CD14-positive monocyte (primary cell): ENCODE data around the gene HOXD12. TPM values are rescaled to one million over a fixed set of nuclear protein-coding genes. Genes with fewer than 3 reads are reported as not detected.
A peak's percentile ranks its signal among the peaks of the same experiment; 100 is the strongest.

Experiments
- DNase-seq, 3 donors: peaks; one replicate each; pipeline ENCODE4 v3.0.0-alpha.2; 2011 to 2022
- H2AFZ ChIP-seq: 2 replicates; pipeline ENCODE4 v1.6.0; 2012; ENCODE audit warnings: mild to moderate bottlenecking, low read depth, low read length, inconsistent platforms; ENCODE audit not compliant: insufficient read depth, poor library complexity, severe bottlenecking
- H3K27ac ChIP-seq, 2 donors: 1 replicate in 1 of 2; 2 replicates in 1 of 2; pipeline ENCODE4 v1.5.1; 2012 to 2013; ENCODE audit warnings: low read length in 2 of 2, control low read depth in 1 of 2, inconsistent platforms in 1 of 2, low read depth in 1 of 2, mild to moderate bottlenecking in 1 of 2
- H3K27me3 ChIP-seq, 2 donors: one replicate each; pipeline versions ENCODE4 v1.6.0 to v1.6.1; 2011 to 2013; ENCODE audit warnings: low read length in 2 of 2; ENCODE audit not compliant: control insufficient read depth in 2 of 2, insufficient read depth in 2 of 2
- H3K36me3 ChIP-seq, 2 donors: replicated peaks in 1 of 2; 1 replicate in 1 of 2; 2 replicates in 1 of 2; pipeline versions ENCODE4 v1.5.1 to v1.6.1; 2012 to 2013; ENCODE audit warnings: low read length in 2 of 2, control low read depth in 1 of 2, inconsistent platforms in 1 of 2, mild to moderate bottlenecking in 1 of 2; ENCODE audit not compliant: insufficient read depth in 2 of 2, control insufficient read depth in 1 of 2
- H3K4me1 ChIP-seq, 2 donors: 1 replicate in 1 of 2; 2 replicates in 1 of 2; pipeline versions ENCODE4 v1.5.1 to v1.6.1; 2012 to 2013; ENCODE audit warnings: low read length in 2 of 2, control low read depth in 1 of 2, inconsistent platforms in 1 of 2, mild to moderate bottlenecking in 1 of 2, moderate library complexity in 1 of 2; ENCODE audit not compliant: insufficient read depth in 2 of 2, control insufficient read depth in 1 of 2
- H3K4me2 ChIP-seq: replicated peaks from 2 replicates; pipeline ENCODE3; 2012; ENCODE audit warnings: low read length, moderate library complexity, mild to moderate bottlenecking; ENCODE audit not compliant: poor library complexity, severe bottlenecking; ENCODE audit errors: extremely low read depth
- H3K4me3 ChIP-seq, 3 experiments: fragments of 200-600 bp in 1 of 3; sonication (generic) in 1 of 3; replicated peaks in 1 of 3; 1 replicate in 2 of 3; 2 replicates in 1 of 3; pipeline ENCODE4 v1.5.1; 2011 to 2013; ENCODE audit warnings: low read length in 3 of 3, mild to moderate bottlenecking in 3 of 3, control low read depth in 2 of 3, low read depth in 2 of 3, inconsistent platforms in 1 of 3, moderate library complexity in 1 of 3
- H3K79me2 ChIP-seq: 2 replicates; pipeline ENCODE4 v1.6.0; 2012; ENCODE audit warnings: mild to moderate bottlenecking, control low read depth, inconsistent platforms, low read length, moderate library complexity; ENCODE audit not compliant: insufficient read depth
- H3K9ac ChIP-seq: 2 replicates; pipeline ENCODE4 v1.6.0; 2017; ENCODE audit warnings: low read length, mild to moderate bottlenecking; ENCODE audit not compliant: insufficient read depth, poor library complexity, severe bottlenecking
- H3K9me3 ChIP-seq, 2 donors: replicated peaks in 1 of 2; 1 replicate in 1 of 2; 2 replicates in 1 of 2; pipeline versions ENCODE4 v1.5.1 to v1.6.1; 2012 to 2013; ENCODE audit warnings: low read length in 2 of 2, control low read depth in 1 of 2; ENCODE audit not compliant: control insufficient read depth in 1 of 2, insufficient read depth in 1 of 2
- H4K20me1 ChIP-seq: 2 replicates; pipeline ENCODE4 v1.6.0; 2012; ENCODE audit warnings: mild to moderate bottlenecking, low read length, control low read depth, moderate library complexity; ENCODE audit not compliant: insufficient read depth
- H3K27ac Mint-ChIP-seq, 7 donors: one replicate each; pipeline ENCODE4 v1.8.0; 2020; ENCODE audit warnings: mild to moderate bottlenecking in 7 of 7, mixed read lengths in 7 of 7, moderate library complexity in 6 of 7, inconsistent platforms in 2 of 7
- H3K27me3 Mint-ChIP-seq, 3 donors: one replicate each; pipeline ENCODE4 v1.8.0; 2021 to 2022; ENCODE audit warnings: low read depth in 3 of 3, mild to moderate bottlenecking in 3 of 3, mixed read lengths in 3 of 3, moderate library complexity in 3 of 3, inconsistent platforms in 1 of 3
- H3K36me3 Mint-ChIP-seq, 2 donors: one replicate each; pipeline ENCODE4 v1.8.0; 2020; ENCODE audit warnings: mixed read lengths in 2 of 2, inconsistent platforms in 1 of 2, mild to moderate bottlenecking in 1 of 2
- H3K4me1 Mint-ChIP-seq: one replicate; pipeline ENCODE4 v1.8.0; 2020; ENCODE audit warnings: mild to moderate bottlenecking, mixed read lengths
- H3K4me3 Mint-ChIP-seq, 2 donors: one replicate each; pipeline ENCODE4 v1.8.0; 2020; ENCODE audit warnings: mild to moderate bottlenecking in 2 of 2, mixed read lengths in 2 of 2, moderate library complexity in 1 of 2
- H3K9me3 Mint-ChIP-seq, 7 donors: one replicate each; pipeline ENCODE4 v1.8.0; 2020 to 2022; ENCODE audit warnings: mixed read lengths in 7 of 7, mild to moderate bottlenecking in 6 of 7, moderate library complexity in 6 of 7, inconsistent platforms in 2 of 7
- WGBS: methylation state at CpG from one replicate; pipeline ENCODE4 v1.1.5; 2013; ENCODE audit warnings: missing lambda C conversion rate; ENCODE audit not compliant: insufficient coverage; 5-methylcytosine and 5-hydroxymethylcytosine counted together
- intact Hi-C, 2 donors: fragments of 100-400 bp; cut with micrococcal nuclease; formaldehyde crosslinking; loops; one replicate each; pipeline versions ENCODE4 v1.15.0 to v1.15.1; 2023
- polyA plus RNA-seq, 3 donors: library from polyadenylated mRNA; depleted of rRNA in 1 of 3; unstranded in 2 of 3; stranded (reverse) in 1 of 3; fragments of 300-500 nt in 2 of 3; fragments of >200 nt in 1 of 3; fragmentation: Illumina TruSeq in 2 of 3; gene quantifications; 1 replicate in 2 of 3; 2 replicates in 1 of 3; pipeline ENCODE4 v1.2.3, GENCODE V29; 2012 to 2021
- TF ChIP-seq, protein P1 (sequence below): fragments of 200-600 bp; IDR thresholded peaks from one replicate; pipeline ENCODE4 v1.8.0; 2022; ENCODE audit warnings: antibody characterized with exemption, mild to moderate bottlenecking

HOXD12 gene
- polyA plus RNA-seq, 3 donors: not detected

DNA sequence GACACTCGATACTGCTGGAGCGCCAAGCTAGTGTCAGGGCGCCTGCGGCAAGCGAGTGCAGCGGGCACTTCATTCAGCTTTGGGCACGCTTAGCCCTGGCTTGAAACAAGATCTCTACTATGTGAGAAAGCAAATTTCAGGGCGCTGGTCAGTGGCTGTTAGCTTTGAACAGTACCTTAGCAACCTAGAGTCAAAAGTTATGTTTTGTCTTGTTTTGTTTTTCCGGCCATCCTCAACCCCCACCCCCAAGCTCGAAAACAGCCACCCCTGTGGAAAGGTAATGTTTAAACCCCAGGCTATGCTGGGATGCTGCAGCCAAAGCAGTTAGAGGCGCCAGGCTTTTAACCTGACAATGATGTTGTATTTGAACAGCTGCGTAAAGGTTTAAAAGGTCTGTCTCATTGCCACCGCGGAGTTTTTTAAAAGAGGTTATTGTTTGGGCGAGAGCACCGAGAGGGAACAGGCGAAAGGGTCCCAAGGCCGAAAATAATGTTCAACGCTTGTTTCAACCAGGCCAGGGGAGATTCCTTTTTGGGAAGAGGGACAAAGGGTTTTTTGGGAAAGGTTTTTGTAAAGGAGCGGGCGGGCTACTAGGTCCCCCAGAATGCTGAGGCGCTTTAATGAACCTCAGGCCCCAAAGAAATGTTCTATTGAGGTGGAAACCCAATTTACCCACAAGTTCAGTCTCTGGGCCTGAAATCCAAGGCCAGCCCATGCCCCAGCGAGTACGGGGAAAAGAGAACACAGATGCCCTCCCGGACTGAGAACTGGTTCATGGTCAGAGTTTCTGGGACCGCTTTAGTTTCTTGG, 14.7 kb downstream of the HOXD12 start:
- TF ChIP-seq, protein P1, sequence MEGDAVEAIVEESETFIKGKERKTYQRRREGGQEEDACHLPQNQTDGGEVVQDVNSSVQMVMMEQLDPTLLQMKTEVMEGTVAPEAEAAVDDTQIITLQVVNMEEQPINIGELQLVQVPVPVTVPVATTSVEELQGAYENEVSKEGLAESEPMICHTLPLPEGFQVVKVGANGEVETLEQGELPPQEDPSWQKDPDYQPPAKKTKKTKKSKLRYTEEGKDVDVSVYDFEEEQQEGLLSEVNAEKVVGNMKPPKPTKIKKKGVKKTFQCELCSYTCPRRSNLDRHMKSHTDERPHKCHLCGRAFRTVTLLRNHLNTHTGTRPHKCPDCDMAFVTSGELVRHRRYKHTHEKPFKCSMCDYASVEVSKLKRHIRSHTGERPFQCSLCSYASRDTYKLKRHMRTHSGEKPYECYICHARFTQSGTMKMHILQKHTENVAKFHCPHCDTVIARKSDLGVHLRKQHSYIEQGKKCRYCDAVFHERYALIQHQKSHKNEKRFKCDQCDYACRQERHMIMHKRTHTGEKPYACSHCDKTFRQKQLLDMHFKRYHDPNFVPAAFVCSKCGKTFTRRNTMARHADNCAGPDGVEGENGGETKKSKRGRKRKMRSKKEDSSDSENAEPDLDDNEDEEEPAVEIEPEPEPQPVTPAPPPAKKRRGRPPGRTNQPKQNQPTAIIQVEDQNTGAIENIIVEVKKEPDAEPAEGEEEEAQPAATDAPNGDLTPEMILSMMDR: no peak
- Histone ChIP-seq H4K20me1 (no peaks in the 10 kb centered on the region), H3K4me3 (no peak overlapping the region), H3K79me2 (no peaks in the 10 kb centered on the region), H3K4me1 (no peaks in the 10 kb centered on the region), H3K9me3 (peaks cover 13 to 78% of the 10 kb centered on the region in 2 donors), H3K27ac (no peak overlapping the region), H3K4me2 (no peak overlapping the region), H3K36me3 (no peaks in the 10 kb centered on the region), H3K27me3 (peaks cover 96 to 100% of the 10 kb centered on the region in 2 donors), H2AFZ (no peak overlapping the region), H3K9ac (no peak overlapping the region)
- DNase-seq: no peak
- Mint-ChIP-seq H3K27ac (no peak overlapping the region), H3K4me3 (peak overlapping the region in 1 of 2 donors; percentile 73), H3K4me1 (peaks cover 13% of the 10 kb centered on the region), H3K27me3 (peaks cover 99% of the 10 kb centered on the region in 3 donors), H3K9me3 (peaks cover 4 to 57% (median 32%) of the 10 kb centered on the region in 7 donors), H3K36me3 (peaks cover 2 to 12% of the 10 kb centered on the region in 2 donors)
- WGBS: 12% methylated on average over 18 of the region's 26 CpGs
- intact Hi-C loops: loop anchor here in 1 of 2 donors (5.0 kb wide), 1 partner anchor 37 kb away; no protein-coding TSS in a partner anchor

DNA sequence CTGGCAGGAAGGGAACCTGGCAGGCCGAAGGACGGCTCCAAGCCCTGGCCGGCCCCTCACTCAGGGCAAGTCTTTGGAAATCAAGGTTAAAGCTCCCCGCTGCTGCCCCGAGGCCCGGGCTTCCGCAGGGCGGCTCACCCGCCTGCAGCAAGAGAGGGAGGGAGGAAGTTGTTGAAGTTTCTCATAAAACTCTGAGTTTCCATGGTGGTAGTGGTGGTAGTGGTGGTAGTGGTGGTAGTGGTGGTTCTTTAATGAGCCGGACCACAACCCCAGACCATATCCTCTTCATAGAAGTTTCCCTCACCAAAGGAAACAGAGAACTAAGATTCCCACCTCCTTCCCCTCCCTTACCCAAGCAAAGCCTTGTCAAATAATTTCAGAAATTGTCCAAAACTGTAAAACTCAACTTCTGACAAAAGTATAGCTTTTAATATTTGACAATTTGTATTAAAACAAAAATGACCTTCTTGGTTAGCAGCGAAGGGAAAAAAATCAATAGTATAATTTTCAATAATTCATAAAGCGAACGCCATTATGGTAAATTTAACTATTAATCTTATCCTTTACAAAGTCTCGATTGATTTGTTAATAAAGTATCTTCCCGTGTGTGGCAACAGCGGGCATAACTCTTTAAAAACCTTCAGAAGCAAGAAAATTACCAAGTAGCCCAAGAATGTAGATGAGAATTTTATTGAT, 15.5 kb downstream of the HOXD12 start:
- Mint-ChIP-seq H3K4me3 (peak overlapping the region in 1 of 2 donors; percentile 80), H3K36me3 (peaks cover 2 to 11% of the 10 kb centered on the region in 2 donors), H3K27me3 (peaks cover 95 to 99% (median 97%) of the 10 kb centered on the region in 3 donors), H3K4me1 (peaks cover 13% of the 10 kb centered on the region), H3K9me3 (peaks cover 4 to 51% (median 31%) of the 10 kb centered on the region in 7 donors), H3K27ac (no peak overlapping the region)
- TF ChIP-seq, protein P1: no peak
- H3K4me3 ChIP-seq: no peak overlapping the region
- H3K27ac ChIP-seq: no peak overlapping the region
- H3K9ac ChIP-seq: no peak overlapping the region
- no peak overlapping the region for H2AFZ ChIP-seq
- H3K9me3 ChIP-seq: peaks cover 13 to 75% of the 10 kb centered on the region in 2 donors
- no peaks in the 10 kb centered on the region for H4K20me1 ChIP-seq
- H3K4me1 ChIP-seq: no peaks in the 10 kb centered on the region
- H3K79me2 ChIP-seq: no peaks in the 10 kb centered on the region
- WGBS: 3% methylated on average over 9 of the region's 16 CpGs
- DNase-seq: no peak
- intact Hi-C loops: loop anchor here in 1 of 2 donors (5.0 kb wide), 1 partner anchor 38 kb away; no protein-coding TSS in a partner anchor
- H3K27me3 ChIP-seq: peaks cover 96 to 100% of the 10 kb centered on the region in 2 donors
- H3K4me2 ChIP-seq: no peak overlapping the region
- H3K36me3 ChIP-seq: no peaks in the 10 kb centered on the region
